HEK293 (cell line): Measurements from ENCODE around the gene RALA.

ENCODE experiments used
- REST ChIP-seq: fragments of 450-650 bp; formaldehyde crosslinking; IDR thresholded peaks from 2 replicates; pipeline ENCODE4 v1.5.1; 2016; ENCODE audit warnings: missing biosample characterization, missing genetic modification characterization
- YY1 ChIP-seq: fragments of 450-650 bp; formaldehyde crosslinking; IDR thresholded peaks from 2 replicates; pipeline ENCODE4 v1.5.1; 2018; ENCODE audit warnings: missing biosample characterization, missing genetic modification characterization
- ZBTB7A ChIP-seq: fragments of 450-650 bp; formaldehyde crosslinking; IDR thresholded peaks from 2 replicates; pipeline ENCODE4 v1.5.1; 2016; ENCODE audit warnings: low read depth, missing biosample characterization, missing genetic modification characterization
- TF ChIP-seq, protein P1 (sequence below): fragments of 450-650 bp; formaldehyde crosslinking; IDR thresholded peaks from 2 replicates; pipeline ENCODE4 v1.5.1; 2016; ENCODE audit warnings: missing biosample characterization, missing genetic modification characterization

- TF ChIP-seq YY1 (tag by site-specific recombination): no peak
- TF ChIP-seq REST (tag by site-specific recombination): no peak
- TF ChIP-seq, protein P1, sequence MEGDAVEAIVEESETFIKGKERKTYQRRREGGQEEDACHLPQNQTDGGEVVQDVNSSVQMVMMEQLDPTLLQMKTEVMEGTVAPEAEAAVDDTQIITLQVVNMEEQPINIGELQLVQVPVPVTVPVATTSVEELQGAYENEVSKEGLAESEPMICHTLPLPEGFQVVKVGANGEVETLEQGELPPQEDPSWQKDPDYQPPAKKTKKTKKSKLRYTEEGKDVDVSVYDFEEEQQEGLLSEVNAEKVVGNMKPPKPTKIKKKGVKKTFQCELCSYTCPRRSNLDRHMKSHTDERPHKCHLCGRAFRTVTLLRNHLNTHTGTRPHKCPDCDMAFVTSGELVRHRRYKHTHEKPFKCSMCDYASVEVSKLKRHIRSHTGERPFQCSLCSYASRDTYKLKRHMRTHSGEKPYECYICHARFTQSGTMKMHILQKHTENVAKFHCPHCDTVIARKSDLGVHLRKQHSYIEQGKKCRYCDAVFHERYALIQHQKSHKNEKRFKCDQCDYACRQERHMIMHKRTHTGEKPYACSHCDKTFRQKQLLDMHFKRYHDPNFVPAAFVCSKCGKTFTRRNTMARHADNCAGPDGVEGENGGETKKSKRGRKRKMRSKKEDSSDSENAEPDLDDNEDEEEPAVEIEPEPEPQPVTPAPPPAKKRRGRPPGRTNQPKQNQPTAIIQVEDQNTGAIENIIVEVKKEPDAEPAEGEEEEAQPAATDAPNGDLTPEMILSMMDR (tag by site-specific recombination): no peak
- no peak for TF ChIP-seq ZBTB7A
Observed at GRCh38 chr7:39583539-39583938, 39.8 kb upstream of the RALA start.
